Activated T-cell treated with anti-CD3 and anti-CD28 coated beads for 1 hour (primary cell): ENCODE data around the gene MORN5.

Experiments
- DNase-seq: peaks from one replicate; pipeline ENCODE4 v3.0.0-alpha.2; 2020; ENCODE audit warnings: low read depth

Gene MORN5

GRCh38 chr9:122144836-122145591 lies 14.7 kb upstream of the MORN5 start:
- no peak for DNase-seq

- no peak for DNase-seq
Observed at GRCh38 chr9:122145592-122145863, 14.2 kb upstream of the MORN5 start.

- DNase-seq: no peak
Observed at GRCh38 chr9:122151267-122151828, 8.4 kb upstream of the MORN5 start.

- DNase-seq: no peak
Observed at GRCh38 chr9:122155796-122156195, 3.9 kb upstream of the MORN5 start.

GRCh38 chr9:122158202-122158601 lies 1.5 kb upstream of the MORN5 start:
- DNase-seq: no peak

- no peak for DNase-seq
Observed at GRCh38 chr9:122159925-122160246, 178 bp downstream of the MORN5 start.

- no peak for DNase-seq
Observed at GRCh38 chr9:122162415-122162814, 2.7 kb downstream of the MORN5 start.

GRCh38 chr9:122164286-122164685 lies 4.6 kb downstream of the MORN5 start:
- no peak for DNase-seq

- no peak for DNase-seq
Observed at GRCh38 chr9:122168356-122168755, 8.6 kb downstream of the MORN5 start.

- DNase-seq: no peak
Observed at GRCh38 chr9:122172131-122172530, 12.4 kb downstream of the MORN5 start.

GRCh38 chr9:122173670-122174069 lies 14.0 kb downstream of the MORN5 start:
- no peak for DNase-seq

- DNase-seq: no peak
Observed at GRCh38 chr9:122176916-122177315, 17.2 kb downstream of the MORN5 start.

- no peak for DNase-seq
Observed at GRCh38 chr9:122179054-122179689, 19.5 kb downstream of the MORN5 start.

GRCh38 chr9:122179690-122180074 lies 20.0 kb downstream of the MORN5 start:
- DNase-seq: no peak

- DNase-seq: no peak
Observed at GRCh38 chr9:122180633-122181032, 20.9 kb downstream of the MORN5 start.

GRCh38 chr9:122183501-122183900 lies 23.8 kb downstream of the MORN5 start:
- no peak for DNase-seq

- DNase-seq: no peak
Observed at GRCh38 chr9:122184551-122184950, 24.8 kb downstream of the MORN5 start.

- DNase-seq: no peak
Observed at GRCh38 chr9:122186301-122186700, 26.6 kb downstream of the MORN5 start.

GRCh38 chr9:122186777-122187470 lies 27.2 kb downstream of the MORN5 start:
- no peak for DNase-seq

- DNase-seq: no peak
Observed at GRCh38 chr9:122188369-122188768, 28.7 kb downstream of the MORN5 start.

- DNase-seq: no peak
Observed at GRCh38 chr9:122190597-122191381, 31.1 kb downstream of the MORN5 start.

- DNase-seq: no peak
Observed at GRCh38 chr9:122191584-122191983, 31.9 kb downstream of the MORN5 start.
